ENCODE data around the gene NBDY.

DNA sequence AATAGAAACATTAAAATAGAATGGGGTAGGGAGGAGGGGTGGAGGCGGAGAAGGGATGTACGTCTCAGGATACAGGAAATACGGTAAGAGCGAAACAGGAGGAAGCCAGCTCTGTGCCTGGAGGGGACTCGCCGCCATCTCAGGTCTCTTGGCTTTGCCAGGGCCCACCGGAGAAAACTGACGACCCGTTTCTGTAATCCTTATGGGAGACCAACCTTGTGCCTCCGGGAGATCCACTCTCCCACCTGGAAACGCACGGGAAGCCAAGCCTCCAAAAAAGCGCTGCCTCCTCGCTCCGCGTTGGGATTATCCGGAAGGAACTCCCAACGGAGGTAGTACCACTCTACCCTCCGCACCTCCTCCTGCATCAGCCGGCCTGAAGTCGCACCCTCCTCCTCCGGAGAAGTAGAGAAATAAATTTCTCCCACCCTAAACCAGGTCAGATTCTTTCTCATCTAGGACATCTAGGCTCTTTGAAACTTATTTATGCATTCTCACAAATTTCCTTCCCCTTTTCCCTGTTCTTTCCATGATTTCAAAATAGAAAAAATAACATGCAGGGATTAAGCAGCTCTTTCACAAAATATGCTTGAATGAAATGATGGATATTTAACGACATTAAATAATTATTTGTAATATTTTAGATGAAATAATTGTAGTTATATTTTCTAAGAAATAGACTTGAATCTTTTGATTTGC is at the start of gene NBDY:
- TF ChIP-seq CEBPB (IDR thresholded peaks at IDR 0.05; ENCODE audit: low read depth, low read length) (no peak), BHLHE40 (IDR thresholded peaks at IDR 0.05; ENCODE audit: low read depth, low read length) (no peak), SMC3 (IDR thresholded peaks at IDR 0.05; ENCODE audit: low read depth, low read length) (no peak), CHD1 (IDR thresholded peaks at IDR 0.05; ENCODE audit: low read depth, low read length) (no peak), POLR2A (IDR thresholded peaks at IDR 0.05; ENCODE audit: low read depth, low read length) (peak; percentile 56; the same call in 1 of the 2 replicates)
- TF ChIP-seq, protein P1, sequence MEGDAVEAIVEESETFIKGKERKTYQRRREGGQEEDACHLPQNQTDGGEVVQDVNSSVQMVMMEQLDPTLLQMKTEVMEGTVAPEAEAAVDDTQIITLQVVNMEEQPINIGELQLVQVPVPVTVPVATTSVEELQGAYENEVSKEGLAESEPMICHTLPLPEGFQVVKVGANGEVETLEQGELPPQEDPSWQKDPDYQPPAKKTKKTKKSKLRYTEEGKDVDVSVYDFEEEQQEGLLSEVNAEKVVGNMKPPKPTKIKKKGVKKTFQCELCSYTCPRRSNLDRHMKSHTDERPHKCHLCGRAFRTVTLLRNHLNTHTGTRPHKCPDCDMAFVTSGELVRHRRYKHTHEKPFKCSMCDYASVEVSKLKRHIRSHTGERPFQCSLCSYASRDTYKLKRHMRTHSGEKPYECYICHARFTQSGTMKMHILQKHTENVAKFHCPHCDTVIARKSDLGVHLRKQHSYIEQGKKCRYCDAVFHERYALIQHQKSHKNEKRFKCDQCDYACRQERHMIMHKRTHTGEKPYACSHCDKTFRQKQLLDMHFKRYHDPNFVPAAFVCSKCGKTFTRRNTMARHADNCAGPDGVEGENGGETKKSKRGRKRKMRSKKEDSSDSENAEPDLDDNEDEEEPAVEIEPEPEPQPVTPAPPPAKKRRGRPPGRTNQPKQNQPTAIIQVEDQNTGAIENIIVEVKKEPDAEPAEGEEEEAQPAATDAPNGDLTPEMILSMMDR (conservative IDR thresholded peaks at IDR 0.05; ENCODE audit: low read depth, low read length): no peak

All from IMR-90 (cell line).